WTC11 (cell line): ENCODE results near the gene AQP9. TPM values are rescaled to one million over a fixed set of nuclear protein-coding genes. Genes with fewer than 3 reads are reported as not detected.

Experiments used
- ATAC-seq: fragments of 200-7000 bp; cut with Tn5 transposase; 2 replicates; pipeline ENCODE4 v1.10.0; 2021; ENCODE audit warnings: mild to moderate bottlenecking, moderate library complexity
- CTCF ChIA-PET: fragments of 300-600 bp; sonication (Branson Sonifier 250); formaldehyde crosslinking; loops from one replicate; lab custom pipeline; 2021; ENCODE audit warnings: antibody characterized with exemption; lab: Charles Lee
- POLR2A ChIA-PET: fragments of 350-600 bp; sonication (Branson Sonifier 250); formaldehyde crosslinking; loops from one replicate; lab custom pipeline; 2021; ENCODE audit warnings: antibody characterized with exemption; lab: Charles Lee
- DNase-seq: peaks from one replicate; pipeline ENCODE4 v3.0.0; 2021; ENCODE audit warnings: low spot score
- H3K27ac Mint-ChIP-seq: 2 replicates; pipeline ENCODE4 v1.8.0; 2021; ENCODE audit warnings: mixed read lengths
- H3K27me3 Mint-ChIP-seq: 2 replicates; pipeline ENCODE4 v1.8.0; 2021; ENCODE audit warnings: low read depth, mild to moderate bottlenecking, moderate library complexity, mixed read lengths
- H3K36me3 Mint-ChIP-seq: 2 replicates; pipeline ENCODE4 v1.8.0; 2021; ENCODE audit warnings: mixed read lengths
- H3K4me1 Mint-ChIP-seq: 2 replicates; pipeline ENCODE4 v1.8.0; 2022; ENCODE audit warnings: mixed read lengths
- H3K4me3 Mint-ChIP-seq: 2 replicates; pipeline ENCODE4 v1.8.0; 2021; ENCODE audit warnings: mild to moderate bottlenecking, moderate library complexity, mixed read lengths
- H3K9me3 Mint-ChIP-seq: 2 replicates; pipeline ENCODE4 v1.8.0; 2021; ENCODE audit warnings: mixed read lengths
- CREM ChIP-seq: sonication (generic); formaldehyde crosslinking; IDR thresholded peaks from 2 replicates; pipeline ENCODE4 v1.8.1; 2022; ENCODE audit warnings: mild to moderate bottlenecking, missing genetic modification reagents, moderate library complexity
- EMX1 ChIP-seq: fragments of 250-450 bp; sonication (Bioruptor Pico); IDR thresholded peaks from 2 replicates; pipeline ENCODE4 v1.8.0; 2021; ENCODE audit warnings: mild to moderate bottlenecking
- JAZF1 ChIP-seq: fragments of 250-450 bp; sonication (Bioruptor Pico); IDR thresholded peaks from 2 replicates; pipeline ENCODE4 v1.9.0; 2021; ENCODE audit warnings: moderate library complexity, mild to moderate bottlenecking, inconsistent platforms
- MYBL2 ChIP-seq: sonication (generic); formaldehyde crosslinking; IDR thresholded peaks from 2 replicates; pipeline ENCODE4 v1.8.1; 2023; ENCODE audit warnings: mild to moderate bottlenecking, moderate library complexity, missing genetic modification reagents
- RORB ChIP-seq: fragments of 250-450 bp; sonication (Bioruptor Pico); IDR thresholded peaks from 2 replicates; pipeline ENCODE4 v1.9.0; 2021; ENCODE audit warnings: mild to moderate bottlenecking
- TCF7 ChIP-seq: sonication (generic); formaldehyde crosslinking; IDR thresholded peaks from 2 replicates; pipeline ENCODE4 v1.8.0; 2022; ENCODE audit warnings: mild to moderate bottlenecking, low read depth, missing genetic modification reagents, moderate library complexity
- ZNF138 ChIP-seq: sonication (generic); formaldehyde crosslinking; conservative IDR thresholded peaks from 2 replicates; pipeline ENCODE4 v1.8.1; 2022; ENCODE audit warnings: mild to moderate bottlenecking, moderate library complexity, missing genetic modification reagents
- ZNF317 ChIP-seq: sonication (generic); formaldehyde crosslinking; IDR thresholded peaks from 2 replicates; pipeline ENCODE4 v1.8.1; 2023; ENCODE audit warnings: low read depth, mild to moderate bottlenecking, moderate library complexity, missing genetic modification reagents, borderline replicate concordance
- ZNF396 ChIP-seq: fragments of 250-450 bp; sonication (Bioruptor Pico); IDR thresholded peaks from 2 replicates; pipeline ENCODE4 v1.8.0; 2021; ENCODE audit warnings: mild to moderate bottlenecking, moderate library complexity, borderline replicate concordance
- total RNA-seq: library from RNA; stranded (reverse); gene quantifications from 3 replicates; pipeline ENCODE4 v1.2.3, GENCODE V29; 2021
- TF ChIP-seq, protein P1 (sequence below): sonication (generic); formaldehyde crosslinking; IDR thresholded peaks from 2 replicates; pipeline ENCODE4 v1.8.0; 2023; ENCODE audit warnings: missing genetic modification reagents, mild to moderate bottlenecking, borderline replicate concordance
- TF ChIP-seq, protein P2 (sequence below): sonication (generic); formaldehyde crosslinking; conservative IDR thresholded peaks from 2 replicates; pipeline ENCODE4 v1.8.1; 2023; ENCODE audit warnings: mild to moderate bottlenecking, low read depth, missing genetic modification reagents, moderate library complexity
- TF ChIP-seq, protein P3 (sequence below): fragments of 250-450 bp; sonication (Bioruptor Pico); conservative IDR thresholded peaks from 2 replicates; pipeline ENCODE4 v1.9.0; 2021; ENCODE audit warnings: mild to moderate bottlenecking
- TF ChIP-seq, protein P4 (sequence below): sonication (generic); formaldehyde crosslinking; IDR thresholded peaks from 2 replicates; pipeline ENCODE4 v1.8.1; 2022; ENCODE audit warnings: low read depth, missing genetic modification reagents, borderline replicate concordance
- TF ChIP-seq, protein P5 (sequence below): sonication (generic); formaldehyde crosslinking; IDR thresholded peaks from 2 replicates; pipeline ENCODE4 v1.8.1; 2023; ENCODE audit warnings: mild to moderate bottlenecking, missing genetic modification reagents, moderate library complexity

The AQP9 gene
- total RNA-seq, 1 experiment from 2014 or later, result 0.07 TPM

DNA sequence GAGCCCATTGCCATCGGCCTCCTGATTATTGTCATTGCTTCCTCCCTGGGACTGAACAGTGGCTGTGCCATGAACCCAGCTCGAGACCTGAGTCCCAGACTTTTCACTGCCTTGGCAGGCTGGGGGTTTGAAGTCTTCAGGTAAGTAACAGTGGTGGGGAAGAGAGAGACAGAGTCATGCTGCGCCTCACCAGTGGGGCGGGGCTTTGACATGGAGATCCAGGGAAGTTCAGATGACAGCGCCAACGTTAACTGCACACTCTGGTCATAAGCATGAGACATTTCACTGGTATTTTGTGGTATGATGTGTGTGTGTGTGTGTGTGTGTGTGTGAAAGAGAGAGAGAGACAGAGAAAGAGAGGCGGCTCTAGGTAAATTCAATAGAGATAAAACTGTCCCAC, 41.0 kb downstream of the AQP9 start:
- Mint-ChIP-seq H3K36me3 (no peaks in the 10 kb centered on the region), H3K27ac (no peak overlapping the region), H3K9me3 (no peaks in the 10 kb centered on the region), H3K27me3 (no peaks in the 10 kb centered on the region; the same call in 1 of the 2 replicates), H3K4me3 (no peak overlapping the region), H3K4me1 (no peaks in the 10 kb centered on the region)
- ChIA-PET POLR2A (no interaction called here), CTCF (interaction anchor here (2.1 kb wide), 1 partner anchor 113 kb away, joined by 9 read pairs; no protein-coding TSS in a partner anchor)
- ATAC-seq (no peak), DNase-seq (no peak)
- no peak for TF ChIP-seq EMX1 (CRISPR knock-in tag)
- TF ChIP-seq RORB, result no peak
- TF ChIP-seq, protein P1, sequence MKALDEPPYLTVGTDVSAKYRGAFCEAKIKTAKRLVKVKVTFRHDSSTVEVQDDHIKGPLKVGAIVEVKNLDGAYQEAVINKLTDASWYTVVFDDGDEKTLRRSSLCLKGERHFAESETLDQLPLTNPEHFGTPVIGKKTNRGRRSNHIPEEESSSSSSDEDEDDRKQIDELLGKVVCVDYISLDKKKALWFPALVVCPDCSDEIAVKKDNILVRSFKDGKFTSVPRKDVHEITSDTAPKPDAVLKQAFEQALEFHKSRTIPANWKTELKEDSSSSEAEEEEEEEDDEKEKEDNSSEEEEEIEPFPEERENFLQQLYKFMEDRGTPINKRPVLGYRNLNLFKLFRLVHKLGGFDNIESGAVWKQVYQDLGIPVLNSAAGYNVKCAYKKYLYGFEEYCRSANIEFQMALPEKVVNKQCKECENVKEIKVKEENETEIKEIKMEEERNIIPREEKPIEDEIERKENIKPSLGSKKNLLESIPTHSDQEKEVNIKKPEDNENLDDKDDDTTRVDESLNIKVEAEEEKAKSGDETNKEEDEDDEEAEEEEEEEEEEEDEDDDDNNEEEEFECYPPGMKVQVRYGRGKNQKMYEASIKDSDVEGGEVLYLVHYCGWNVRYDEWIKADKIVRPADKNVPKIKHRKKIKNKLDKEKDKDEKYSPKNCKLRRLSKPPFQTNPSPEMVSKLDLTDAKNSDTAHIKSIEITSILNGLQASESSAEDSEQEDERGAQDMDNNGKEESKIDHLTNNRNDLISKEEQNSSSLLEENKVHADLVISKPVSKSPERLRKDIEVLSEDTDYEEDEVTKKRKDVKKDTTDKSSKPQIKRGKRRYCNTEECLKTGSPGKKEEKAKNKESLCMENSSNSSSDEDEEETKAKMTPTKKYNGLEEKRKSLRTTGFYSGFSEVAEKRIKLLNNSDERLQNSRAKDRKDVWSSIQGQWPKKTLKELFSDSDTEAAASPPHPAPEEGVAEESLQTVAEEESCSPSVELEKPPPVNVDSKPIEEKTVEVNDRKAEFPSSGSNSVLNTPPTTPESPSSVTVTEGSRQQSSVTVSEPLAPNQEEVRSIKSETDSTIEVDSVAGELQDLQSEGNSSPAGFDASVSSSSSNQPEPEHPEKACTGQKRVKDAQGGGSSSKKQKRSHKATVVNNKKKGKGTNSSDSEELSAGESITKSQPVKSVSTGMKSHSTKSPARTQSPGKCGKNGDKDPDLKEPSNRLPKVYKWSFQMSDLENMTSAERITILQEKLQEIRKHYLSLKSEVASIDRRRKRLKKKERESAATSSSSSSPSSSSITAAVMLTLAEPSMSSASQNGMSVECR (CRISPR knock-in tag), result no peak
- TF ChIP-seq, protein P2, sequence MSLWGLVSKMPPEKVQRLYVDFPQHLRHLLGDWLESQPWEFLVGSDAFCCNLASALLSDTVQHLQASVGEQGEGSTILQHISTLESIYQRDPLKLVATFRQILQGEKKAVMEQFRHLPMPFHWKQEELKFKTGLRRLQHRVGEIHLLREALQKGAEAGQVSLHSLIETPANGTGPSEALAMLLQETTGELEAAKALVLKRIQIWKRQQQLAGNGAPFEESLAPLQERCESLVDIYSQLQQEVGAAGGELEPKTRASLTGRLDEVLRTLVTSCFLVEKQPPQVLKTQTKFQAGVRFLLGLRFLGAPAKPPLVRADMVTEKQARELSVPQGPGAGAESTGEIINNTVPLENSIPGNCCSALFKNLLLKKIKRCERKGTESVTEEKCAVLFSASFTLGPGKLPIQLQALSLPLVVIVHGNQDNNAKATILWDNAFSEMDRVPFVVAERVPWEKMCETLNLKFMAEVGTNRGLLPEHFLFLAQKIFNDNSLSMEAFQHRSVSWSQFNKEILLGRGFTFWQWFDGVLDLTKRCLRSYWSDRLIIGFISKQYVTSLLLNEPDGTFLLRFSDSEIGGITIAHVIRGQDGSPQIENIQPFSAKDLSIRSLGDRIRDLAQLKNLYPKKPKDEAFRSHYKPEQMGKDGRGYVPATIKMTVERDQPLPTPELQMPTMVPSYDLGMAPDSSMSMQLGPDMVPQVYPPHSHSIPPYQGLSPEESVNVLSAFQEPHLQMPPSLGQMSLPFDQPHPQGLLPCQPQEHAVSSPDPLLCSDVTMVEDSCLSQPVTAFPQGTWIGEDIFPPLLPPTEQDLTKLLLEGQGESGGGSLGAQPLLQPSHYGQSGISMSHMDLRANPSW (CRISPR knock-in tag), result no peak
- TF ChIP-seq, protein P3, sequence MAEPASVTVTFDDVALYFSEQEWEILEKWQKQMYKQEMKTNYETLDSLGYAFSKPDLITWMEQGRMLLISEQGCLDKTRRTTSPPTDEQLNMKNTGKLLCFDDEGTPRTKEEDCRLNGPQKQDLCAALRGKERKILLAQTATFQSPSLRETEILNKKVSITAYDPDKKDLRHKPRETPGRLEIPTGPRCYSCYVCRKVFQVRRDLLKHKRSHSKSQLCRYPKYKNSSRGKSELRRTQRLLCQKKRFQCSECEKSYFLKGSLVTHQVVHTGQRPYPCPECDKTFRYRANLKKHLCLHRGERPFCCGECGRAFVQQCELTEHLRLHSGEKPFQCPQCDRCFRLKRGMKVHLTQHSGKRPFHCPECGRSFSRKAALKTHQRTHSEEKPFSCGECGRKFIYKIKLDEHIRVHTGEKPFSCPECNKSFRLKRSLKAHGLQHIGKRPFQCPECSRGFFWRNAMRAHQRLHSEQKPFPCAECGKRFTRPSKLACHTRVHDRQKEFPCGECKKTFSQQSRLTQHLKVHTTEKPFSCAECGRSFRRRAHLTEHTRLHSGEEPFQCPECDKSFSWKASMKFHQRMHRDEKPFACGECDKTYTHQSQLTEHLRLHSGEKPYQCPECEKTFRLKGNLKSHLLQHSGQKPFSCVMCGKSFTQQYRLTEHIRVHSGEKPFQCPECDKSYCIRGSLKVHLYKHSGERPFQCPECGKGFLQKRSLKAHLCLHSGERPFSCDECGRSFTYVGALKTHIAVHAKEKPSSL (CRISPR knock-in tag), result no peak
- TF ChIP-seq, protein P4, sequence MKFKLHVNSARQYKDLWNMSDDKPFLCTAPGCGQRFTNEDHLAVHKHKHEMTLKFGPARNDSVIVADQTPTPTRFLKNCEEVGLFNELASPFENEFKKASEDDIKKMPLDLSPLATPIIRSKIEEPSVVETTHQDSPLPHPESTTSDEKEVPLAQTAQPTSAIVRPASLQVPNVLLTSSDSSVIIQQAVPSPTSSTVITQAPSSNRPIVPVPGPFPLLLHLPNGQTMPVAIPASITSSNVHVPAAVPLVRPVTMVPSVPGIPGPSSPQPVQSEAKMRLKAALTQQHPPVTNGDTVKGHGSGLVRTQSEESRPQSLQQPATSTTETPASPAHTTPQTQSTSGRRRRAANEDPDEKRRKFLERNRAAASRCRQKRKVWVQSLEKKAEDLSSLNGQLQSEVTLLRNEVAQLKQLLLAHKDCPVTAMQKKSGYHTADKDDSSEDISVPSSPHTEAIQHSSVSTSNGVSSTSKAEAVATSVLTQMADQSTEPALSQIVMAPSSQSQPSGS, result no peak
- TF ChIP-seq ZNF138 (CRISPR knock-in tag), result no peak
- no peak for TF ChIP-seq ZNF396 (CRISPR knock-in tag)
- no peak for TF ChIP-seq JAZF1 (CRISPR knock-in tag)
- TF ChIP-seq ZNF317 (CRISPR knock-in tag), result no peak
- no peak for TF ChIP-seq CREM (CRISPR knock-in tag)
- TF ChIP-seq TCF7 (CRISPR knock-in tag), result no peak
- TF ChIP-seq, protein P5, sequence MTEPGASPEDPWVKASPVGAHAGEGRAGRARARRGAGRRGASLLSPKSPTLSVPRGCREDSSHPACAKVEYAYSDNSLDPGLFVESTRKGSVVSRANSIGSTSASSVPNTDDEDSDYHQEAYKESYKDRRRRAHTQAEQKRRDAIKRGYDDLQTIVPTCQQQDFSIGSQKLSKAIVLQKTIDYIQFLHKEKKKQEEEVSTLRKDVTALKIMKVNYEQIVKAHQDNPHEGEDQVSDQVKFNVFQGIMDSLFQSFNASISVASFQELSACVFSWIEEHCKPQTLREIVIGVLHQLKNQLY (CRISPR knock-in tag), result no peak
- TF ChIP-seq MYBL2 (CRISPR knock-in tag), result no peak
